Measurements from ENCODE around the gene CDC14A.

DNA sequence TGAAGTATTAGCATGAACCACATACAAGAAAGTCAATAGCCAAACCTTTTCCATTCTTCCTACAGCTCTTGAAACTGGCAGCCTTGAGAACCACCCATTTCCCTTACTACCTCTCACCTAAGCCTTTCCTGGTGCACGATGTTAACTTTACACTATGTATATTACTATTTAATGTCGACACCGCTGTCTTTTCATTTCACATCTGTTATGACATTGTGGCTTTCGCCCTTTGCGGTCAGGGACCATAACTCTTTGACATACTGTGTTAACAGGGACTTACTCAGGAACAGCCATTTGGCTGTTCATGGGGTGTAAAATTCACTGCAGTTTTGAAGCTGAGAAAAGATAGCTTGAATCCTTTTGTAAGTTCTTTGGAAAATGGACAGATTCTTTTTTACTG is 164.6 kb downstream of the CDC14A start:
- TF ChIP-seq, protein P1, sequence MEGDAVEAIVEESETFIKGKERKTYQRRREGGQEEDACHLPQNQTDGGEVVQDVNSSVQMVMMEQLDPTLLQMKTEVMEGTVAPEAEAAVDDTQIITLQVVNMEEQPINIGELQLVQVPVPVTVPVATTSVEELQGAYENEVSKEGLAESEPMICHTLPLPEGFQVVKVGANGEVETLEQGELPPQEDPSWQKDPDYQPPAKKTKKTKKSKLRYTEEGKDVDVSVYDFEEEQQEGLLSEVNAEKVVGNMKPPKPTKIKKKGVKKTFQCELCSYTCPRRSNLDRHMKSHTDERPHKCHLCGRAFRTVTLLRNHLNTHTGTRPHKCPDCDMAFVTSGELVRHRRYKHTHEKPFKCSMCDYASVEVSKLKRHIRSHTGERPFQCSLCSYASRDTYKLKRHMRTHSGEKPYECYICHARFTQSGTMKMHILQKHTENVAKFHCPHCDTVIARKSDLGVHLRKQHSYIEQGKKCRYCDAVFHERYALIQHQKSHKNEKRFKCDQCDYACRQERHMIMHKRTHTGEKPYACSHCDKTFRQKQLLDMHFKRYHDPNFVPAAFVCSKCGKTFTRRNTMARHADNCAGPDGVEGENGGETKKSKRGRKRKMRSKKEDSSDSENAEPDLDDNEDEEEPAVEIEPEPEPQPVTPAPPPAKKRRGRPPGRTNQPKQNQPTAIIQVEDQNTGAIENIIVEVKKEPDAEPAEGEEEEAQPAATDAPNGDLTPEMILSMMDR (IDR thresholded peaks at IDR 0.05; ENCODE audit: poor library complexity) = no peak
- TF ChIP-seq EZH2 (IDR thresholded peaks at IDR 0.05; ENCODE audit: borderline replicate concordance) = no peak
- no peak for TF ChIP-seq EZH2phosphoT487 (IDR thresholded peaks at IDR 0.05; ENCODE audit: low read depth, severe bottlenecking, unreplicated experiment)

All from hepatocyte (in vitro differentiated cells).